Omental fat pad (tissue), 4 donors: Measurements from ENCODE around the gene THRA. TPM values are rescaled to one million over a fixed set of nuclear protein-coding genes. Genes with fewer than 3 reads are reported as not detected.

Experiments used
- ATAC-seq: fragments of 150-250 bp; one replicate; pipeline ENCODE4 v1.9.1; 2016; ENCODE audit warnings: mild to moderate bottlenecking, moderate library complexity; ENCODE audit not compliant: low FRiP score
- DNase-seq: peaks from one replicate; pipeline ENCODE4 v3.0.0-alpha.2; 2019; ENCODE audit warnings: low spot score
- total RNA-seq, 4 donors: library from RNA; depleted of rRNA; stranded (reverse); fragments of >200 nt; gene quantifications; one replicate each; pipeline ENCODE4 v1.1.0, GENCODE V29; 2016
- TF ChIP-seq, protein P1 (sequence below), 3 donors: fragments of 450-650 bp; IDR thresholded peaks; one replicate each; pipeline ENCODE4 v1.5.1; 2016 to 2017; ENCODE audit warnings: antibody characterized with exemption in 3 of 3, mild to moderate bottlenecking in 3 of 3, moderate library complexity in 2 of 3

THRA gene
- total RNA-seq, 4 donors from 2014 or later, result 35.7 to 87.2 (median 55.2) TPM

DNA sequence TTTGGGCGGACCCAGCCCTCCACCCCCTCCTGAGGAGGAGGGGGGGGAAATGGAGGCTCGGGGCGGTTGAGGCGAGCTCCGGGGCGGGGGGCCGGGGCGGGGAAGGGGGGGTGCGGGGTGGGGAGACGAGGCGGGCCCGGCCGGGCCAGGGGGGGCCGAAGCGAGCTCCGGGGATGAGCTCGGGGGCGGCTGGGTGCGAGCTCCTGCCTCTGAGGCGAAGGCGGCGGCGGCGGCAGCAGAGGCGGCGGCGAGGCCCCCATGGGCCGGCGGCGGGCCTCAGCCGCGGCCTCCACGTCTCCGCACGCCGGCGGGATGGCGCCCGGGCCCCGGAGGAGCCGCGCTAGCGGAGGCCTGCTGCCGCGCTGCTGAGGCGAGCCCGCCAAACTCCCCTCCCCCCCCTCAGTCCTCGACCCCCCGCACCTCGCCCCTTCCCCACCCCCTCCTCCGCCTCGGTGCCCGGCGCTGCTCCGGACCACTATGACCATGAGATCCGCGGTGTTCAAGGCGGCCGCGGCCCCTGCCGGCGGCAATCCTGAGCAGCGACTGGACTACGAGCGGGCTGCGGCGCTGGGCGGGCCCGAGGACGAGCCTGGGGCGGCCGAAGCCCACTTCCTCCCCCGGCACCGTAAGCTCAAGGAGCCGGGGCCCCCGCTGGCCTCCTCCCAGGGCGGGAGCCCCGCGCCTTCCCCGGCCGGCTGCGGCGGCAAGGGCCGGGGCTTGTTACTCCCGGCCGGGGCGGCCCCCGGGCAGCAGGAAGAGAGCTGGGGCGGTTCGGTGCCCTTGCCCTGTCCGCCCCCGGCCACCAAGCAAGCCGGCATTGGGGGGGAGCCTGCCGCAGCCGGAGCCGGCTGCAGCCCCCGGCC lies 59.6 kb downstream of the THRA start:
- ATAC-seq (peak; percentile 54), DNase-seq (no peak)
- TF ChIP-seq, protein P1, sequence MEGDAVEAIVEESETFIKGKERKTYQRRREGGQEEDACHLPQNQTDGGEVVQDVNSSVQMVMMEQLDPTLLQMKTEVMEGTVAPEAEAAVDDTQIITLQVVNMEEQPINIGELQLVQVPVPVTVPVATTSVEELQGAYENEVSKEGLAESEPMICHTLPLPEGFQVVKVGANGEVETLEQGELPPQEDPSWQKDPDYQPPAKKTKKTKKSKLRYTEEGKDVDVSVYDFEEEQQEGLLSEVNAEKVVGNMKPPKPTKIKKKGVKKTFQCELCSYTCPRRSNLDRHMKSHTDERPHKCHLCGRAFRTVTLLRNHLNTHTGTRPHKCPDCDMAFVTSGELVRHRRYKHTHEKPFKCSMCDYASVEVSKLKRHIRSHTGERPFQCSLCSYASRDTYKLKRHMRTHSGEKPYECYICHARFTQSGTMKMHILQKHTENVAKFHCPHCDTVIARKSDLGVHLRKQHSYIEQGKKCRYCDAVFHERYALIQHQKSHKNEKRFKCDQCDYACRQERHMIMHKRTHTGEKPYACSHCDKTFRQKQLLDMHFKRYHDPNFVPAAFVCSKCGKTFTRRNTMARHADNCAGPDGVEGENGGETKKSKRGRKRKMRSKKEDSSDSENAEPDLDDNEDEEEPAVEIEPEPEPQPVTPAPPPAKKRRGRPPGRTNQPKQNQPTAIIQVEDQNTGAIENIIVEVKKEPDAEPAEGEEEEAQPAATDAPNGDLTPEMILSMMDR (IDR thresholded peaks at IDR 0.05), result no peak

DNA sequence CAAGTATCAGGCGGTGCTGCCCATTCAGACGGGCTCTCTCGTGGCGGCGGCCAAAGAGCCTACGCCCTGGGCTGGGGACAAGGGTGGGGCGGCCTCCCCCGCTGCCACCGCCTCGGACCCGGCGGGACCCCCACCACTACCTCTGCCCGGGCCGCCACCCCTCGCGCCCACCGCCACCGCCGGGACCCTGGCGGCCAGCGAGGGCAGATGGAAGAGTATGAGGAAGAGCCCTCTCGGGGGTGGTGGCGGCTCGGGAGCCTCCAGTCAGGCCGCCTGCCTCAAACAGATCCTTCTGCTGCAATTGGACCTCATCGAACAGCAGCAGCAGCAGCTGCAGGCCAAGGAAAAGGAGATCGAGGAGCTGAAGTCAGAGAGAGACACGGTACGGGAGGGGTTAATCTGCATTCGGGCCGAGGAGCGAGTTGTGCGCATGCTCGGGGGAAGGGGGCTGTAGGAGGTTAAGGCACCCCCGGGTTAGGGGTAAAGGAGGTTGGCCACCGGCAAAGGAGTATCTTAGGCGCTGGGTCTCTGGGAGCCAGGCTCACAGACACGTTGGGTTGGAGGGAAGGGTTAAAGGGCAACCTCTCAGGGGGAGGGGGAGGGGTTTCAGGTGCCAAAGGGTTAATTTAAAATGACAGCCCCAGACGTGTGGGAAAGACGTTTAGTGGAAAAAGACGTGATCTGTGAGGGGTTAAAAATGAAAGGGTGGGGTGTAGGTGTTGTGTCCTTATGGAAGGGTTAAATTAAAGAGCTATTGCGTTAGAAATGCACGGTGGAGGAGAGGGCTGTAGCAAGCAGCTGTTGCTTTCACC lies 60.4 kb downstream of the THRA start:
- no peak for DNase-seq
- TF ChIP-seq, protein P1 (IDR thresholded peaks at IDR 0.05), result no peak

DNA sequence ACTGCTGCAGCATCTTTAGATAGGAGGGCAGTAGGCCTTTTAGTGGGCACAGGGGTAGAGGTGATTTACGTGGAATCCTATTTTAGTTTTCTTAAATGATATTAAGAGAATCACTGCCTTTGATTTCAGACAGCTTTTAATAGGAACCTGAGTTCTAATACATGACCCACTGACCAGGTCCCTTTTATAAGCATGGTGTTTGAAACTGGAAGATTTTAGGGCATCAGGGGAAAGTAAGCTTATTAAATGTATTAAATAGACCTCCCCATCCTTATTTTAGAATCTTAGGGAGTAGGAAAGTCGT lies 61.0 kb downstream of the THRA start:
- TF ChIP-seq, protein P1 (IDR thresholded peaks at IDR 0.05), result no peak
- ATAC-seq, result no peak
- DNase-seq, result no peak

More for the DNA sequence above, 60.4 kb downstream of the THRA start:
- no peak for ATAC-seq

DNA sequence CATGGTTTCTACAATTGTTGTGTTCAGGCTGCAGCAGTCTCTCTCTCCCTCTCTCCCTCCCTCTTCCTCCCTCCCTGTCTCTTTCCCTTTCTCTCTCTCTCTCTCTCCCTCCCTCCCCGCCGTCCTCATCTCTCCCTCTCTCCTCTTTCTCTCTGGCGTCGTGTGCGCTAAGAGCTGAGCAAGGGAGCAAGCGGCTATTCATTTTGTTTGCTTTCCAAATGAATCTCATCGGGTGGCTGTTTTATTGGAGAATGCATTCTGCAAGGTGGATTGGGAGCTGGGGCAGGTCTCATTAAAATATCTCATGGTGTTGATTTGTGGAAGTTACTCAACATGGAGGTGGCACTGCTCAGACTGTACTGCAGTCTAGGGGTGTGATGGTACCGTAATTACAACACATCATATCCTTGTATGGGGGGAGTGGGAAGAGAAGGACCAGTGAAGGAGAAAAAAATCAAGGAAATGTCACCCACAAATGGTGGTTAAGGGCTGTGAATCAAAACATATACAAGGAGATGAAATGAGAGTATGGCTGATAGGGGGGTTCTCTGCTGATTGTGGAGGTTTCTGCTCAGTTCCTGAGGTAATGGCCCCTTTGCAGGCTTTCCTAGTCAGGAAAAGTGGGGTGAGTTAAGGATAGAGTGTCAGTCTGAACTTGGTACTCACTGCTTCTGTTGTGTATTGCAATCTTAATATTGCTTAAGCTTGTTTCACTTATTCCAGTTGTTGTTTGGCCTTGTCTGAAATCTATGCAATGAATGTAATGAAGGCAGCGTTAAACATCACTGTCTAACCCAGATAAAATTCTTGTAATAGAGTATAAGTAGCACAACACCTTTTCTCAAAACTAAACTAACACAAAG lies 61.7 kb downstream of the THRA start:
- ATAC-seq (no peak), DNase-seq (no peak)
- TF ChIP-seq, protein P1 (IDR thresholded peaks at IDR 0.05), result no peak

DNA sequence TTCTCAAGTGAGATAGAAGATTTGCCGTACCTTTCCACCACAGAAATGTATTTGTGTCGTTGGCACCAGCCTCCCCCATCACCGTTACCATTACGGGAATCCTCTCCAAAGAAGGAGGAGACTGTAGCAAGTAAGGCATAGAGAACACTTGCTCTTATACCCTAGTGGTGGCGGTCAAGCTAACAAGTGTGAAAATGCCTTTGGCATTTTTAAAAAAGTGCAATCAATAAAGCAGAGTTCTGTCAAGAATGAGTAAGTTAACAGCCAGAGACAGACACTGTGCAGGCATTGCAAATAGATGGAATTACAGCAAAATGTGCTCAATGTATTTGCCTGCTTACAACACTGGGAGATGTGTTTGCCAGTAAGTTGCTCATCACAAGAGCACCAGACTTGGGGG lies 66.7 kb downstream of the THRA start:
- DNase-seq (no peak), ATAC-seq (no peak)
- TF ChIP-seq, protein P1 (IDR thresholded peaks at IDR 0.05), result no peak

DNA sequence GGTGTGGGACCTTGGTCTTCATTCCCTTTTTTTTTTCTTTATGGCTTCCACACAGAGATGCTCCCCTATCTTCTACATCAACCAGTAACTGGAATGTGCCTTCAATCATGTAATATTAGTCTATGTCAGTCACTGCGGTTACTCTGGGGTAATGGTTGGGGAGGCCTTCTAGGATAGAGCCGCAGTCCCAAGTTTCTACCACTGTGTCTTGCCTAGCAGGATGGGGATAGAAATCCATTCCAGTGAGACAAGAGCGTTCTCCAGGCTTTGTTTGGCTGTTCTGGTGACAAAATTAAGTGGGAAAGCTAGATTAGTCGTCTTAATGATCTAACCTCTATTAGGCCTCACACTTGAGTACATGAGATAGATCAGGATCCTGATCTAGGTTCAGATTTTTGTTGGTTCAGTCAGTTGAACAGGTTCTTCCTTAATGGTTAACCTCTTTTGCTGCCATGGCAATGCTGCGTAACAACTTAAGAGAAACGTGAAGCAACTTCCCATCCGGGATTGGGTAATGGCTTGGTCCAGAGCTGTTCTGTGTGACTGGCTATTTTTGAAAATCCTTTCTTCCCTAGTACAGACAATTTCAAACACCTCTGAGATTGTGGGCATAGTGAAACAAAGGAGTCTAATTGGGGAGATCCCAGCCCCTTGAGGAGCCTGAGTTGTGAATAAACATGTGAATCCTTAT lies 67.7 kb downstream of the THRA start:
- TF ChIP-seq, protein P1 (IDR thresholded peaks at IDR 0.05), result no peak
- ATAC-seq (no peak), DNase-seq (no peak)
